HCT116 (cell line): Measurements from ENCODE around the gene C10orf105. TPM values are rescaled to one million over a fixed set of nuclear protein-coding genes. Genes with fewer than 3 reads are reported as not detected.

Experiments used
- ATAC-seq: fragments of 200-7000 bp; cut with Tn5 transposase; 2 replicates; pipeline ENCODE4 v1.9.1; 2020; ENCODE audit warnings: mild to moderate bottlenecking, moderate library complexity
- BruUV-seq: library from RNA; stranded (reverse); fragments of 400-500 nt; replicated peaks from 2 replicates; lab custom pipeline; 2021; lab: Mats Ljungman, UMichigan
- CTCF ChIA-PET: fragments of 300-600 bp; sonication (Branson Sonifier 250); formaldehyde crosslinking; loops from one replicate; lab custom pipeline; 2021; ENCODE audit warnings: antibody characterized with exemption; lab: Charles Lee
- POLR2A ChIA-PET: fragments of 300-600, 350-600 bp; sonication (Branson Sonifier 250); formaldehyde crosslinking; loops from one replicate; lab custom pipeline; 2021; ENCODE audit warnings: antibody characterized with exemption; lab: Charles Lee
- RAD21 ChIA-PET, 2 experiments: fragments of 300-600 bp; sonication (Branson Sonifier 250); formaldehyde crosslinking; loops; one replicate each; lab custom pipeline; 2023; ENCODE audit warnings: low total read pairs in 2 of 2; ENCODE audit not compliant: uncharacterized antibody in 2 of 2, unreplicated experiment in 2 of 2, low non-redundant PET in 1 of 2; lab: Charles Lee
- DNase-seq: peaks from one replicate; pipeline ENCODE4 v3.0.0-alpha.2; 2010; ENCODE audit warnings: low read depth, low spot score
- H2AFZ ChIP-seq: fragments of 200-600 bp; shearing (Covaris generic), sonication (generic); 2 replicates; pipeline ENCODE4 v1.6.1; 2017; ENCODE audit warnings: low read depth, mixed run types, mixed read lengths, antibody characterized with exemption, low read length; ENCODE audit not compliant: poor library complexity, severe bottlenecking
- H3K27ac ChIP-seq: 2 replicates; pipeline ENCODE4 v1.5.1; 2012; ENCODE audit warnings: low read depth, low read length
- H3K27me3 ChIP-seq: fragments of 200-600 bp; sonication (generic); 2 replicates; pipeline ENCODE4 v1.6.1; 2016; ENCODE audit warnings: mixed run types, low read length, mixed read lengths; ENCODE audit not compliant: insufficient read depth
- H3K36me3 ChIP-seq, 2 experiments: fragments of 200-500 bp in 1 of 2; fragments of 200-600 bp in 1 of 2; sonication (Bioruptor generic) in 1 of 2; sonication (generic) in 1 of 2; 2 replicates each; pipeline versions ENCODE4 v1.5.1 to v1.6.1; 2014 to 2016; ENCODE audit warnings: low read length in 2 of 2, inconsistent platforms in 1 of 2, mixed read lengths in 1 of 2, mixed run types in 1 of 2; ENCODE audit not compliant: insufficient read depth in 2 of 2, control insufficient read depth in 1 of 2
- H3K4me1 ChIP-seq, 2 experiments: fragments of 200-600 bp in 1 of 2; sonication (generic) in 1 of 2; 2 replicates each; pipeline versions ENCODE4 v1.5.1 to v1.6.1; 2012 to 2017; ENCODE audit warnings: low read length in 2 of 2, inconsistent platforms in 1 of 2, mild to moderate bottlenecking in 1 of 2, mixed read lengths in 1 of 2, mixed run types in 1 of 2, moderate library complexity in 1 of 2; ENCODE audit not compliant: insufficient read depth in 2 of 2, control insufficient read depth in 1 of 2
- H3K4me2 ChIP-seq: fragments of 200-600 bp; sonication (generic); 2 replicates; pipeline ENCODE4 v1.6.1; 2017; ENCODE audit warnings: mixed run types, low read length, mixed read lengths
- H3K4me3 ChIP-seq, 2 experiments: fragments of 200-600 bp in 1 of 2; sonication (generic) in 1 of 2; replicated peaks in 1 of 2; 2 replicates each; pipeline ENCODE4 v1.5.1; 2011 to 2016; ENCODE audit warnings: low read length in 2 of 2, control low read depth in 1 of 2, low read depth in 1 of 2, mild to moderate bottlenecking in 1 of 2, mixed read lengths in 1 of 2, mixed run types in 1 of 2
- H3K79me2 ChIP-seq: fragments of 200-600 bp; sonication (generic); 2 replicates; pipeline ENCODE4 v1.6.1; 2017; ENCODE audit warnings: mild to moderate bottlenecking, mixed run types, low read length, moderate library complexity, mixed read lengths; ENCODE audit not compliant: insufficient read depth
- H3K9ac ChIP-seq: fragments of 200-600 bp; sonication (generic); 2 replicates; pipeline ENCODE4 v1.6.1; 2016; ENCODE audit warnings: low read length, mixed read lengths
- H3K9me2 ChIP-seq: fragments of 200-600 bp; sonication (generic), shearing (Covaris generic); 2 replicates; pipeline ENCODE4 v1.6.1; 2017; ENCODE audit warnings: mixed run types, mild to moderate bottlenecking, moderate library complexity; ENCODE audit not compliant: insufficient read depth
- H3K9me3 ChIP-seq, 2 experiments: fragments of 200-500 bp in 1 of 2; fragments of 200-600 bp in 1 of 2; sonication (Bioruptor generic) in 1 of 2; sonication (generic) in 1 of 2; 2 replicates each; pipeline ENCODE4 v1.6.1; 2014 to 2017; ENCODE audit warnings: low read length in 2 of 2, mixed read lengths in 2 of 2, inconsistent platforms in 1 of 2, low read depth in 1 of 2, mild to moderate bottlenecking in 1 of 2, mixed run types in 1 of 2, moderate library complexity in 1 of 2; ENCODE audit not compliant: control insufficient read depth in 1 of 2, insufficient read depth in 1 of 2
- H4K20me1 ChIP-seq: fragments of 200-600 bp; sonication (generic), shearing (Covaris generic); 2 replicates; pipeline ENCODE4 v1.6.1; 2017; ENCODE audit warnings: mixed run types, mild to moderate bottlenecking, moderate library complexity; ENCODE audit not compliant: insufficient read depth
- CBX3 ChIP-seq: IDR thresholded peaks from 2 replicates; pipeline ENCODE4 v1.6.1; 2012; ENCODE audit warnings: low read depth
- CEBPB ChIP-seq: IDR thresholded peaks from 2 replicates; pipeline ENCODE4 v1.6.1; 2012; ENCODE audit warnings: low read depth
- CTCF ChIP-seq, 3 experiments: fragments of 200-600 bp in 1 of 3; sonication (generic) in 1 of 3; IDR thresholded peaks in 2 of 3; conservative IDR thresholded peaks in 1 of 3; 2 replicates each; pipeline ENCODE4 v1.5.1; 2012 to 2017; ENCODE audit warnings: low read depth in 2 of 3, low read length in 2 of 3, antibody characterized with exemption in 1 of 3, borderline replicate concordance in 1 of 3, control low read depth in 1 of 3, mild to moderate bottlenecking in 1 of 3, mixed read lengths in 1 of 3, mixed run types in 1 of 3, moderate library complexity in 1 of 3; ENCODE audit not compliant: insufficient read depth in 1 of 3
- ELF1 ChIP-seq: IDR thresholded peaks from 2 replicates; pipeline ENCODE4 v1.6.1; 2012; ENCODE audit warnings: low read depth, borderline replicate concordance
- EZH2phosphoT487 ChIP-seq: fragments of 200-600 bp; IDR thresholded peaks from 2 replicates; pipeline ENCODE4 v1.6.1; 2018; ENCODE audit warnings: antibody characterized with exemption, borderline replicate concordance
- FOSL1 ChIP-seq: IDR thresholded peaks from 2 replicates; pipeline ENCODE4 v1.6.1; 2012; ENCODE audit warnings: low read depth
- MAX ChIP-seq: IDR thresholded peaks from 2 replicates; pipeline ENCODE4 v1.6.1; 2012
- POLR2A ChIP-seq: IDR thresholded peaks from 2 replicates; pipeline ENCODE4 v1.7.0; 2011; ENCODE audit warnings: borderline replicate concordance; ENCODE audit not compliant: insufficient read depth, insufficient read length; ENCODE audit errors: extremely low read depth
- POLR2AphosphoS5 ChIP-seq: IDR thresholded peaks from 2 replicates; pipeline ENCODE4 v1.6.1; 2011; ENCODE audit warnings: mild to moderate bottlenecking, low read depth, low read length, moderate library complexity
- RAD21 ChIP-seq: IDR thresholded peaks from 2 replicates; pipeline ENCODE4 v1.6.1; 2012; ENCODE audit warnings: low read depth, mild to moderate bottlenecking
- SIN3A ChIP-seq: IDR thresholded peaks from 2 replicates; pipeline ENCODE4 v1.6.1; 2012; ENCODE audit warnings: low read depth
- SP1 ChIP-seq: IDR thresholded peaks from 2 replicates; pipeline ENCODE4 v1.6.1; 2012; ENCODE audit warnings: low read depth
- YY1 ChIP-seq: IDR thresholded peaks from 2 replicates; pipeline ENCODE4 v1.6.1; 2011; ENCODE audit warnings: low read length, low read depth, moderate library complexity, mild to moderate bottlenecking; ENCODE audit not compliant: insufficient replicate concordance; ENCODE audit errors: extremely low read depth
- ZFX ChIP-seq: fragments of 450-650 bp; IDR thresholded peaks from 2 replicates; pipeline ENCODE4 v1.6.1; 2017
- ZNF274 ChIP-seq: fragments of 200-500 bp; sonication (Bioruptor generic); IDR thresholded peaks from 2 replicates; pipeline ENCODE4 v1.6.1; 2014; ENCODE audit warnings: mild to moderate bottlenecking, low read depth, low read length, inconsistent platforms
- intact Hi-C: fragments of 100-400 bp; cut with micrococcal nuclease; formaldehyde crosslinking; loops from 2 replicates; pipeline ENCODE4 v1.10.0; 2022
- total RNA-seq: library from RNA; stranded (reverse); gene quantifications from one replicate; pipeline ENCODE4 v1.2.1, GENCODE V29; 2021; ENCODE audit not compliant: unreplicated experiment
- TF ChIP-seq, protein P1 (sequence below): IDR thresholded peaks from 2 replicates; pipeline ENCODE4 v1.6.1; 2011; ENCODE audit warnings: mild to moderate bottlenecking, low read length, moderate library complexity; ENCODE audit not compliant: insufficient replicate concordance; ENCODE audit errors: extremely low read depth

The C10orf105 gene
- total RNA-seq, 1 experiment from 2014 or later, result not detected

- H3K27me3 ChIP-seq, result no peaks in the 10 kb centered on the region
- no peak overlapping the region for H3K9ac ChIP-seq
- H3K4me1 ChIP-seq, result peaks cover 0 to 10% of the 10 kb centered on the region in 2 experiments; a peak in 2 of 4 replicates
- DNase-seq, result no peak
- ChIA-PET RAD21 (no interaction called here), CTCF (interaction anchor here (1.8 kb wide), 1 partner anchor 9 kb away, joined by 8 read pairs; no protein-coding TSS in a partner anchor)
- no peaks in the 10 kb centered on the region for H3K79me2 ChIP-seq
- H3K36me3 ChIP-seq, result no peaks in the 10 kb centered on the region
- TF ChIP-seq ZNF274, result no peak
- no peak for TF ChIP-seq CEBPB
- no peak for TF ChIP-seq FOSL1
- no peak for TF ChIP-seq ZFX
- TF ChIP-seq CBX3, result no peak
- TF ChIP-seq POLR2A, result no peak
- TF ChIP-seq SP1, result no peak
- TF ChIP-seq CTCF (IDR thresholded peaks at IDR 0.05 in 2 of 3, conservative IDR thresholded peaks at IDR 0.05 in 1 of 3; ENCODE audit: borderline replicate concordance in 1 of 3, insufficient read depth in 1 of 3, low read depth in 2 of 3, low read length in 2 of 3), result no peak
- TF ChIP-seq, protein P1, sequence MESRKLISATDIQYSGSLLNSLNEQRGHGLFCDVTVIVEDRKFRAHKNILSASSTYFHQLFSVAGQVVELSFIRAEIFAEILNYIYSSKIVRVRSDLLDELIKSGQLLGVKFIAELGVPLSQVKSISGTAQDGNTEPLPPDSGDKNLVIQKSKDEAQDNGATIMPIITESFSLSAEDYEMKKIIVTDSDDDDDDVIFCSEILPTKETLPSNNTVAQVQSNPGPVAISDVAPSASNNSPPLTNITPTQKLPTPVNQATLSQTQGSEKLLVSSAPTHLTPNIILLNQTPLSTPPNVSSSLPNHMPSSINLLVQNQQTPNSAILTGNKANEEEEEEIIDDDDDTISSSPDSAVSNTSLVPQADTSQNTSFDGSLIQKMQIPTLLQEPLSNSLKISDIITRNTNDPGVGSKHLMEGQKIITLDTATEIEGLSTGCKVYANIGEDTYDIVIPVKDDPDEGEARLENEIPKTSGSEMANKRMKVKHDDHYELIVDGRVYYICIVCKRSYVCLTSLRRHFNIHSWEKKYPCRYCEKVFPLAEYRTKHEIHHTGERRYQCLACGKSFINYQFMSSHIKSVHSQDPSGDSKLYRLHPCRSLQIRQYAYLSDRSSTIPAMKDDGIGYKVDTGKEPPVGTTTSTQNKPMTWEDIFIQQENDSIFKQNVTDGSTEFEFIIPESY, result no peak
- TF ChIP-seq ELF1, result no peak
- TF ChIP-seq EZH2phosphoT487, result no peak
- no peak for TF ChIP-seq MAX
- TF ChIP-seq SIN3A, result no peak
- no peak for TF ChIP-seq YY1
- no peak for TF ChIP-seq RAD21
- no peak for TF ChIP-seq POLR2AphosphoS5
- TF ChIP-seq, all 23 proteins: peak for 0
- Histone ChIP-seq H3K9me2 (no peaks in the 10 kb centered on the region), H3K4me2 (no peak overlapping the region), H3K9me3 (no peaks in the 10 kb centered on the region), H2AFZ (no peak overlapping the region), H3K27ac (no peak overlapping the region), H4K20me1 (no peaks in the 10 kb centered on the region), H3K4me3 (no peak overlapping the region)
- intact Hi-C loops, result no loop called here
- BruUV-seq, result no TSS peak
- POLR2A ChIA-PET, result no interaction called here
- ATAC-seq, result no peak
Observed at GRCh38 chr10:71717551-71717951, 2.0 kb downstream of the C10orf105 start.
